ENCODE data around the gene OVCA2.
A peak's percentile ranks its signal among the peaks of the same experiment; 100 is the strongest.
"Not testable (repeated sequence)": the region's sequence is repeated elsewhere in the genome, so short reads cannot be mapped to it uniquely, and the experiment has no call there.

OVCA2 gene

DNA sequence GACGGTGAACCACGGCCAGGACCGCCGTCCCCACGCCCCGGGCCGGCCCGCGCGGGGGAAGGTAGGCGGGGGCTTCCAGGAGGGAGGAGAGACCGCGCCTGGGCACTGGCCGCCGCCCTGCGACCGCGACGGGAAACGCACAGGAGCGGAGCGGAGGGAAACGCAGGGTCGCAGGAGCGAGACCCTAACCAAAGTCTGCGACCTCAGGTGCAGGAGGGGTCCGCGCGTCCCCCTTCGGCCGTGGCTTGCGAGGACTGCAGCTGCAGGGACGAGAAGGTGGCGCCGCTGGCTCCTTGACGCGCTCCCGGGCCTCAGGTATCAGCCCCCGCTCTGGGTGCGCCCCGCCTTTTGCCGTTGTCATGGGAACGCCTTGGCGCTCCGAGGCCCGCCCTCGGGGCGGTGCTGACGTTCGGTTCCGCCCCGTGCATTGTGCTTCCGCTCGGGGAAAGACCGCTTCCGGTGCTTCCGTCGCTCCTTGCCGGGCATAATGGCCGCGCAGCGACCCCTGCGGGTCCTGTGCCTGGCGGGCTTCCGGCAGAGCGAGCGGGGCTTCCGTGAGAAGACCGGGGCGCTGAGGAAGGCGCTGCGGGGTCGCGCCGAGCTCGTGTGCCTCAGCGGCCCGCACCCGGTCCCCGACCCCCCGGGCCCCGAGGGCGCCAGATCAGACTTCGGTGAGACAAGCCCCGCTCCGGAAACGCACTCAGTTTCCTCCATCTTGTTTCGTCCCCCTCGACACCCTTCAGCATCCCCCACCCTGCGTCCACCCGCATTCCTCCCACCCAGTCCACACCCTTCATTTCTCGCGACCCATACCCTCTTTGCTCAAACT, at the start of gene OVCA2:
Gene OVCA2, plus strand, starts transcription at position 462 of the 829 bp plus-strand sequence. Its CDS starts 26 bp downstream, at position 488.
- peak; percentile 95 for DNase-seq (ENCODE audit: low spot score)

DNA sequence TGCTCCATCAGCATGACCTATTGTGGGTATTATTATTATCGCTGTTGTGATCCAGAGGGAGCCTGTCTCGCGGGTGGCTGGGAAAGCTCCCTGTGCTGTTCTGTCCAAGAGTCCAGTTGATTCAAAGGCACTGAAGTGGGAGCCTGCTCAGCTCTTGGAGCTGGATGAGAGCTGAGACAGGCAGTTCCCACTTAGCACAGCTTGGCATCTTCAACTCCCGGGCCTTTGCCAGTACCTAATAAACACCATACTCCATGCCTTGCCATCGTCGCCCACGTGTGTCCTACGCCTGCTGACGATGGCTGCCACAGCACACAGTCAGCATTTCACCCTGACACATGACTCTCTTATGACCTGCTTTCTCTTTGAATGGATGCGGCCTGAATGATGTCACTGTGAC, 49.3 kb upstream of the OVCA2 start:
- DNase-seq (ENCODE audit: low spot score): no peak

DNA sequence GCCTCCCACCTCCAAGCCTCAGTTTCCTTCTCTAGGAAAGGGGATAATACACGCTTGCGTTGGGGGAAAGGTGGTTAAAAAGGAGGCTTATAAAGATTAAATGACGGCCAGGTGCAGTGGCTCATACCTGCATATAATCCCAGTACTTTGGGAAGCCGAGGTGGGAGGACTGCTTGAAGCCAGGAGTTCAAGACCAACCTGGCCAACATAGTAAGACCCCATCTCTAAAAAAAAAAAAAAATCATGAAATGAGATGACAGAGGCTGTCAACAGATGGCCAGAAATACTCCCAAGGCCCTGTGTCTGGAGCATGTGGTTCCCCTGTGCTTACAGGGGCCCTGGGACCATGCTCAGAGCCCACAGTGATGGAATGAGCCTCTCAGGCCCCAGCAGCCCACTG, 47.1 kb upstream of the OVCA2 start:
- DNase-seq (ENCODE audit: low spot score): no peak

- DNase-seq (ENCODE audit: low spot score): no peak
Observed at GRCh38 chr17:1995321-1995892, 46.4 kb upstream of the OVCA2 start.

DNA sequence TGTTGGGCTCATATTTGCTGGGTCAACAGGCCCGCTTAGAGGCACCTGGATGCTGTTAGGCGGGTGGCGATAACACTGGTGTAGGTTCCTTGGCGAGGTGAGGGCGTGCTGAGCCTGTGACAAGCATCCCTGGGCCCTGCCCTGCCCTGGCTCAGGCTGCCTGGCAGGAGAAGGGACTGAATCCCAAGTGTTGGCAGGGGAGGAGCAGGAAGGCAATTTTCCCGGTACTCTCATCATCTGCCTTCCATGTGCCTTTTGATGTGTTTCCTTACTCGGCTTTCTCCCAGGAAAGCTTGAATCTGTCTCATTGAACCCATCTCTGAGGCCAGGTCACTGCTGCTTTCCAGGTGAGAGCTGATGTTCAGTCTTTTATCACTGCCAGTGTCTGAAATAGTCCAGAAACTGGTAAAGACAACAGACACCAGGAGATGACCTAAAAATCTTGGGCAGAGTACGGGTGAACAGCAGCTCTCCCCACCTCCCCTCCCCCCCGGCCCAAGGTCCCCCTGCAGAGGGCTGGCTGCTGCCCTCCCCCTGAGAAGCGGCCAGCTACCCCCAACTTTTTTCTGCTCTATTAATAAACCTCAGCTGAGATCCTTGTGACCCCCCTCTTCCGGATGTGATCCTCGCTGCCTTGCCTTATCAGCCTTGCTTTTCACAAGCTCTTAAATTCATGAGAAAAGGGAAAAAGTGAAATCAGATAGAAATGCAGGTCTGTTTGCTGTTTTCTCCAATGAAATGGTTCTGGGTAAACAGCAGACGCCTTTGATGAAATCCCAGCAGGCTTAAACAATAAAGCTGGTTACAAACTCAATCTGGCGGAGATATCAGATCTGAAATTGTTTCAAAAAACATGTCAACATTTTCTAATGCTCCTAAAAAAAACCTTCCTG, 45.7 kb upstream of the OVCA2 start:
- no peak for DNase-seq (ENCODE audit: low spot score)

- no peak for DNase-seq (ENCODE audit: low spot score)
Observed at GRCh38 chr17:1996800-1997288, 45.0 kb upstream of the OVCA2 start.

- no peak for DNase-seq (ENCODE audit: low spot score)
Observed at GRCh38 chr17:1997289-1997926, 44.4 kb upstream of the OVCA2 start.

- DNase-seq (ENCODE audit: low spot score): no peak
Observed at GRCh38 chr17:1997927-1998742, 43.7 kb upstream of the OVCA2 start.

DNA sequence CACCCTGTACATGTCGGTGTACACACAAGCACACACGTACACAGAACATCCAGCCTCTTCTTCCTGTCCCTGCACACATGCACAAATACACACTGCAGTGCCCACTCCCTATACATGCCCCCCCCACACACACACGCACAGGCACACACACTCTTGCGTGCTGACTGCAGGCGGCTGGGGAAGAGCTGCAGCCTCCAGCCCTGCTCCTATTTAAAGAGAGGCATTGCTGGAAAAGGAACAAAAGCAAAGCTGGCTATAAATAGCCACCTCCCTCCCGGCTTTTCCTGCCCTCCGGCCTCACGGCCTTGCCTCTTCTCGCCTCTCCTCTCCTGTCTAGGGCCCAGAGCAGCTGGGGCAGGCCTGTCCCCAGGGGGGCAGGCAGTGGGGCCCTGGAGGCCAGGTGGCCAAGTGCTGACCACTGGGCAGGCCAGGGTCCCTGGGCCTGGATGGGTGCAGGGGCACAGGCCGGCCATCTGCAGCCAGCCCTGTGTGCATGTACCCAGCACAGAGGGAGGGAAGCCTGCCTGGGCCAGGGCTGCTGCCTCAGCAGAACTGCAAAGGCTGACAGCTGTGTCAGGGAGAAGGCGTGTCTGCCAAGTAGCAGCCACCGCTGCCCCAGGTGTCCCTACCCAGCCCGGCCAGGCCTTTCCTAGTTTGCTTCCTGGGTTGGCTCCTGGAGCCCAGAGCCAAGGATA, 42.1 kb upstream of the OVCA2 start:
- no peak for DNase-seq (ENCODE audit: low spot score)

GRCh38 chr17:2002767-2003329, 39.0 kb upstream of the OVCA2 start:
- no peak for DNase-seq (ENCODE audit: low spot score)

DNA sequence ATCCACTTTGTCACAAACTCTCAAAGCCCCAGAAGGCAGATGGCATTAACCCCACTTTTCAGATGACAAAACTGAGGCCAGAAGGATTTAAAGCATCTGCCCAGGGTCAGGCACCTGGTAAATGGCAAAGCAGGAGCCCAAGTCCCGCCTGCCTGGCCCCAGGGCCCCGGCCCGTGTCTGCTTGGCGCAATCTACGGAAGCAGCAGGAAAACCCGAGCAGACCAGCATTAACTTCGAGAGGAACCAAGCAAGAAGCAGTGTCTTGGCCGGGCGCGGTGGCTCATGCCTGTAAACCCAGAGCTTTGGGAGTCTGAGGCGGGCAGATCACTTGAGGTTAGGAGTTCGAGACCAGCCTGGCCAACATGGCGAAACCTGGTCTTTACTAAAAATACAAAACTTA, 38.3 kb upstream of the OVCA2 start:
- DNase-seq (ENCODE audit: low spot score): no peak

- no peak for DNase-seq (ENCODE audit: low spot score)
Observed at GRCh38 chr17:2004435-2004952, 37.3 kb upstream of the OVCA2 start.

DNA sequence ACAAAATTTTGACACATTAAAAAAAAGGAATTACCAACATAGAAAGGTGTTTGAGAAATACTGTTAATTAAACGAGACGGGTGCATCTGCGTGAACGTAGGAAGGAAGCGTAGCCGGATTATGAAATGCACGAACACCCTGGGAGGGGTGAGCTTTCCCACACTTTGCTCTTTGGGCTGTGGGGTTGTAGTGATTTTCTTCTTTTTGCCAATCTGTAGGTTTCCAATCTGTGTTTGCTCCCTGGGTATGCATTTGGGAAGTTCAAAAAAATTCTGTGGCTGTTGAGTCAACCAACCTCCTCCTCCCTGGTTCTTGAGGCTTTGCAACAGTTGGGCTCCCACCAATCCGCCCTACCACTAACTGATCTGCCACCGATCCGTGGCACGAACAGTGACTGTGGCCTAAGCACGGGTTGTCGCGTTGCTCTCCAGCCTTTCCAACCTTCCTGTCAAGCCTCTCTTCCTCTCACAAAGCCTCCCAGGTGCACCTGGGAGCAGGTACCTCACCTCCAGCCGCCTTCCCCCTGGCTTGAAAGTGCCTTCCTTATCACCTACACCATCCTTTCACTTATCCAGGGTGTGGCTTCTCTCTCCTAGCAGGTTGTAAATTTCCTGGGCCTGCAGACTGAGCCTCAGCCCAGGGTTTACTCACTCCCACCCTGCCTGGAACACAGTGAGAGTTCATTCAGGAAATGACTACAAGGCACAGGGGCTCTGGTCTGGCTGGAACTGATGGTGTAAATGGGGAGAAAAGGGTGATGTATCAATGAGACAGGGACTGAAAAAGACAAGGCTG, 33.3 kb upstream of the OVCA2 start:
- DNase-seq (ENCODE audit: low spot score): no peak

DNA sequence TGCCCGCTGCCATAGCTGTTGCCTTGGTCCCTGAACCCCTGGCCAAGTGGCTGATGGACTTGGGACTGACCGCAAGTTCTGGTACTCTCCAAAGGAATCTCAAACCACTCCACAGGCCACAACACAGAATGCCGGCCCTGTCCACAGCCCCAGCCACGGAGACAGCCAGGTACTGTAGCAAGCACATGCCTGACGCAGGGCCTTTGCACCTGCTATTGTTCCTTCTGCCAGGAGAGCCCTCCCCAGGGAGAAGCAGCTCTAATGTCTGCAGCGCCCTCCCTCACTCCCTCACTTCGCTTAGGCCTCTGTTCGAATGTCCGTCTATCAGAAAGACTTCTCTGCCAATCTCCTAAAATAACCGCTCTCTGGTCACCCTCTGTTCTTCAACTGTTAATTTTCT, 32.1 kb upstream of the OVCA2 start:
- no peak for DNase-seq (ENCODE audit: low spot score)

GRCh38 chr17:2011411-2012371, 30.1 kb upstream of the OVCA2 start:
- DNase-seq (ENCODE audit: low spot score): no peak

- no peak for DNase-seq (ENCODE audit: low spot score)
Observed at GRCh38 chr17:2012499-2012898, 29.3 kb upstream of the OVCA2 start.

DNA sequence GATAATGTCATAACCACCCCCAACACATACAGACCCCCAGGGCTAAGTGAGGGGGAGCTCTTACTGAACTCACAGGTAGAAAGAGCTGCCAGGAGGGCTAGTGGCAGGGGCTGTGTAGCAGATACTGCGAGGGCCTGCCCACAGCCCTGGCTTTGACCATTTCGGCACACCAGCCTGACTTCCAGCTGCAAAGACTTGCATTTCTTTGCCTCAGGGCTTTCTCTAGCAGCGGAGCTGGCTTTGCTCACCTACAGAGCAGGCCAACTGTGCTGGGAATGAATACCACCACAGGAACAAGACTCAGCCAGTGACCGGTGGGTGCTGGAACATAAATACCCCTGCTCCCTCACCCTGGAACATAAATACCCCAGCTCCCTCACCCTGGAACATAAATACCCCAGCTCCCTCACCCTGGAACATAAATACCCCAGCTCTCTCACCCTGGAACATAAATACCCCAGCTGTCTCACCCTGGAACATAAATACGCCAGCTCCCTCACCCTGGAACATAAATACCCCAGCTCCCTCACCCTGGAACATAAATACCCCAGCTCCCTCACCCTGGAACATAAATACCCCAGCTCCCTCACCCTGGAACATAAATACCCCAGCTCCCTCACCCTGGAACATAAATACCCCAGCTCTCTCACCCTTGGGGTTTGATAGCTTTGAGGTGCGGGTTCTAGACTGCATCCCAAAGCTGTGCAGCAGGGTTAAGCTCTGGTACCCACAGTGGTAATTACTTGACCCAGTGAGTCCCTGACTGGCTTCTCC, 28.4 kb upstream of the OVCA2 start:
- DNase-seq (ENCODE audit: low spot score): not testable (repeated sequence)

All from germinal center (tissue), 1 donor.